A673 (cell line): ENCODE results near the gene NT5DC2.

Experiments used
- EZH2 ChIP-seq: fragments of 200-600 bp; sonication (generic); IDR thresholded peaks from 2 replicates; pipeline ENCODE4 v1.6.1; 2017; ENCODE audit warnings: borderline replicate concordance, low read depth, mild to moderate bottlenecking, mixed read lengths, antibody characterized with exemption, low read length; ENCODE audit not compliant: poor library complexity, severe bottlenecking
- TF ChIP-seq, protein P1 (sequence below): fragments of 300-800, 200-600 bp; sonication (generic); conservative IDR thresholded peaks from 2 replicates; pipeline ENCODE4 v1.5.1; 2017; ENCODE audit warnings: low read depth, mild to moderate bottlenecking, antibody characterized with exemption, low read length, moderate library complexity, mixed read lengths

DNA sequence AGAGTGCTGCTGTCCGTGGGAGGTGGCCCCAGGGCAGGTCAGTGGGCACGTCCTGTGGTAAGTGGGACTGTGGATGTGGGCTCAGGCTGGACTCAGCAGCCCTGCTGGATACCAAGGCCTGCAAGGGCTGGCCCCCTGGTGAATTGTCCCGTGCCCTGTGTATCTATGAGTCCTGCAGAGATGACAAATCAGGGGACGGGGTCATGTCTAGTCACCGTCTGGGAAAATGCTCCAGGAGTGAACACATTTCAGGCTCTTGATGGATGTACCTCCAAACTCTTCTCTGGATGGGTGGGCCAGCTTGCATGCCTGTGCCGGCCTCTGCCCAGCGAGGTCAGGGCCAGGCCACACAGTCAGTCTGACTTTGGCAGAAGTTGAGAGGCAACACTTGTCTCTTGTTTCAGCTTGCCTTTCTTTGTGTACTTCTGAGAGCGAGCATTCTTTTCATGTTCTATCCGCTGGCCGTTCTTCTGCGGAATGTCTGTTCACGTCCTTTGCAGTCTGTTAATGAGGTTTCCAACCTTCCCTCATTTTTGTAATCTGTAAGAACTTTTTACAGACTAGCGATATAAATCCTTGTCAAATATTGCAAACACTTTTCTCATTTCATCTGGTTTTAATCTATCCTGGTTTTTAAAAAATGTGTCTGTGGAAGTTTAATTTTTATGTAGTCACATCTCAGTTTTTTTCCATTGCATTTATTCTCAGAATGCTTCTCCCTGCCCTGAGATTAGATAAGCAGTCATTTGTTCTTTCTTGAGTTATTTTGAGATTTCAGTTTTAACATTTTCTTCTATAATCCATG is 49.9 kb downstream of the NT5DC2 start:
- TF ChIP-seq, protein P1, sequence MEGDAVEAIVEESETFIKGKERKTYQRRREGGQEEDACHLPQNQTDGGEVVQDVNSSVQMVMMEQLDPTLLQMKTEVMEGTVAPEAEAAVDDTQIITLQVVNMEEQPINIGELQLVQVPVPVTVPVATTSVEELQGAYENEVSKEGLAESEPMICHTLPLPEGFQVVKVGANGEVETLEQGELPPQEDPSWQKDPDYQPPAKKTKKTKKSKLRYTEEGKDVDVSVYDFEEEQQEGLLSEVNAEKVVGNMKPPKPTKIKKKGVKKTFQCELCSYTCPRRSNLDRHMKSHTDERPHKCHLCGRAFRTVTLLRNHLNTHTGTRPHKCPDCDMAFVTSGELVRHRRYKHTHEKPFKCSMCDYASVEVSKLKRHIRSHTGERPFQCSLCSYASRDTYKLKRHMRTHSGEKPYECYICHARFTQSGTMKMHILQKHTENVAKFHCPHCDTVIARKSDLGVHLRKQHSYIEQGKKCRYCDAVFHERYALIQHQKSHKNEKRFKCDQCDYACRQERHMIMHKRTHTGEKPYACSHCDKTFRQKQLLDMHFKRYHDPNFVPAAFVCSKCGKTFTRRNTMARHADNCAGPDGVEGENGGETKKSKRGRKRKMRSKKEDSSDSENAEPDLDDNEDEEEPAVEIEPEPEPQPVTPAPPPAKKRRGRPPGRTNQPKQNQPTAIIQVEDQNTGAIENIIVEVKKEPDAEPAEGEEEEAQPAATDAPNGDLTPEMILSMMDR: no peak
- no peak for TF ChIP-seq EZH2
